Keratinocyte (primary cell): Measurements from ENCODE around the gene FNDC3B. TPM values are rescaled to one million over a fixed set of nuclear protein-coding genes. Genes with fewer than 3 reads are reported as not detected.

ENCODE experiments used
- DNase-seq: peaks from one replicate; pipeline ENCODE4 v3.0.0-alpha.2; 2011; ENCODE audit warnings: low read depth, missing footprints, low spot score
- FAIRE-seq: peaks from 2 replicates; lab custom pipeline; 2011; peaks lifted over from hg19 to GRCh38; lab: Jason Lieb, UNC
- H2AFZ ChIP-seq: 2 replicates; pipeline ENCODE4 v1.6.0; 2012; ENCODE audit warnings: low read length, control low read depth, inconsistent platforms; ENCODE audit not compliant: control insufficient read depth
- H3K27ac ChIP-seq: 2 replicates; pipeline ENCODE4 v1.5.1; 2011; ENCODE audit warnings: low read length; ENCODE audit not compliant: control insufficient read depth, insufficient read depth
- H3K27me3 ChIP-seq: 3 replicates; pipeline ENCODE4 v1.6.0; 2011; ENCODE audit warnings: low read length; ENCODE audit not compliant: control insufficient read depth, insufficient read depth; ENCODE audit errors: extremely low read depth
- H3K36me3 ChIP-seq, 2 experiments: 2 replicates in 1 of 2; 3 replicates in 1 of 2; pipeline ENCODE4 v1.5.1; 2011; ENCODE audit warnings: low read length in 2 of 2, mild to moderate bottlenecking in 1 of 2; ENCODE audit not compliant: control insufficient read depth in 2 of 2, insufficient read depth in 2 of 2; ENCODE audit errors: extremely low read depth in 1 of 2
- H3K4me1 ChIP-seq: 3 replicates; pipeline ENCODE4 v1.5.1; 2011; ENCODE audit warnings: low read length; ENCODE audit not compliant: control insufficient read depth, insufficient read depth; ENCODE audit errors: extremely low read depth
- H3K4me2 ChIP-seq: 3 replicates; pipeline ENCODE4 v1.6.0; 2011; ENCODE audit warnings: low read depth, low read length; ENCODE audit not compliant: control insufficient read depth, insufficient read depth; ENCODE audit errors: extremely low read depth
- H3K4me3 ChIP-seq, 3 experiments: fragments of 200-600 bp in 1 of 3; sonication (generic) in 1 of 3; 2 replicates in 2 of 3; 3 replicates in 1 of 3; pipeline ENCODE4 v1.5.1; 2011 to 2016; ENCODE audit warnings: low read length in 3 of 3, mild to moderate bottlenecking in 3 of 3, control low read depth in 2 of 3, inconsistent platforms in 1 of 3, low read depth in 1 of 3, mixed read lengths in 1 of 3, mixed run types in 1 of 3, moderate library complexity in 1 of 3; ENCODE audit not compliant: control insufficient read depth in 2 of 3, insufficient read depth in 2 of 3; ENCODE audit errors: extremely low read depth in 1 of 3
- H3K79me2 ChIP-seq: 2 replicates; pipeline ENCODE4 v1.6.0; 2012; ENCODE audit warnings: low read length; ENCODE audit not compliant: control insufficient read depth, insufficient read depth
- H3K9ac ChIP-seq: 3 replicates; pipeline ENCODE4 v1.6.0; 2011; ENCODE audit warnings: low read length; ENCODE audit not compliant: control insufficient read depth, insufficient read depth; ENCODE audit errors: extremely low read depth
- H3K9me1 ChIP-seq: 3 replicates; pipeline ENCODE4 v1.6.0; 2011; ENCODE audit warnings: low read length; ENCODE audit not compliant: control insufficient read depth, insufficient read depth; ENCODE audit errors: extremely low read depth
- H3K9me3 ChIP-seq: 2 replicates; pipeline ENCODE4 v1.5.1; 2012; ENCODE audit warnings: low read depth, low read length; ENCODE audit not compliant: control insufficient read depth
- H4K20me1 ChIP-seq: 3 replicates; pipeline ENCODE4 v1.6.0; 2011; ENCODE audit warnings: low read length; ENCODE audit not compliant: control insufficient read depth, insufficient read depth; ENCODE audit errors: extremely low read depth
- EZH2 ChIP-seq: IDR thresholded peaks from one replicate; pipeline ENCODE4 v1.6.1; 2012; ENCODE audit warnings: inconsistent platforms, mild to moderate bottlenecking, low read length, moderate library complexity
- dilution Hi-C: fragments of 300-500 bp; cut with MboI; formaldehyde crosslinking; loops from one replicate; pipeline ENCODE4 v1.7.0; 2020; ENCODE audit warnings: low sequenced_read_pairs; ENCODE audit not compliant: extremely low pct_ligation_motif_present
- polyA plus RNA-seq, 5 experiments: library from polyadenylated mRNA; depleted of rRNA in 3 of 5; stranded (reverse) in 3 of 5; stranded (forward) in 1 of 5; unstranded in 1 of 5; fragments of >200 nt; gene quantifications; 1 replicate in 1 of 5; 2 replicates in 3 of 5; 3 replicates in 1 of 5; pipeline versions ENCODE4 v1.2.1 to v1.2.3, GENCODE V29; 2011 to 2012; ENCODE audit warnings: missing spikeins in 2 of 5, low read depth in 1 of 5, low replicate concordance in 1 of 5
- TF ChIP-seq, protein P1 (sequence below), 3 experiments: IDR thresholded peaks in 1 of 3; conservative IDR thresholded peaks in 1 of 3; optimal IDR thresholded peaks in 1 of 3; 2 replicates in 2 of 3; 3 replicates in 1 of 3; pipeline versions ENCODE3 to v1.5.1; 2011; ENCODE audit warnings: low read length in 3 of 3, mild to moderate bottlenecking in 3 of 3, moderate library complexity in 2 of 3, control low read depth in 1 of 3, inconsistent platforms in 1 of 3; ENCODE audit not compliant: insufficient read depth in 2 of 3; ENCODE audit errors: extremely low read depth in 1 of 3

Gene FNDC3B
- polyA plus RNA-seq, 1 donor (not counting 4 experiments of a cell fraction or from before 2014, with no cell fraction given): 31.4 TPM

DNA sequence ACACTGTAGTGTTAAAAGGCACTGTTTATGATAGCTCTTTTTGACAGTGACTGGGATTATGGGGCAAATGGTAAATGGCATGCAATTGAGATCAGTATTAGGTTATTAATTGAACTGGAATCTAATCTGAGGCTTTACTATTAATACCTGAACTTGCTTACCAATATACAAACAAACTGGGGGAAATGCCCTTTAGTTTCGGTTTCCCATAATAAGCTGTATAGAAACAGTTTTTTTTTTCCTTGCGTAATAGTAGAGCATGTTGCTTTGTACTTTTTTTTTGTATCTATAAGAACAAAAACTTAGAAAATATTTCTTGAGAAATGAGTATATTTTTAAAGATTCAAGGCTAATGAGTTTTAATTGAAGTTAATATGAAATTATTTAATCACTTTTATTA, 95.0 kb downstream of the FNDC3B start:
- Histone ChIP-seq H3K79me2 (peaks cover 59% of the 10 kb centered on the region), H3K4me3 (no peak overlapping the region), H2AFZ (no peak overlapping the region), H3K9ac (no peak overlapping the region), H3K9me3 (no peaks in the 10 kb centered on the region), H3K27me3 (no peaks in the 10 kb centered on the region), H3K4me1 (peaks cover 50% of the 10 kb centered on the region), H3K9me1 (peaks cover 11% of the 10 kb centered on the region), H4K20me1 (peaks cover 4% of the 10 kb centered on the region), H3K36me3 (peaks cover 0 to 7% of the 10 kb centered on the region in 2 experiments), H3K27ac (no peak overlapping the region), H3K4me2 (no peak overlapping the region)
- TF ChIP-seq, protein P1, sequence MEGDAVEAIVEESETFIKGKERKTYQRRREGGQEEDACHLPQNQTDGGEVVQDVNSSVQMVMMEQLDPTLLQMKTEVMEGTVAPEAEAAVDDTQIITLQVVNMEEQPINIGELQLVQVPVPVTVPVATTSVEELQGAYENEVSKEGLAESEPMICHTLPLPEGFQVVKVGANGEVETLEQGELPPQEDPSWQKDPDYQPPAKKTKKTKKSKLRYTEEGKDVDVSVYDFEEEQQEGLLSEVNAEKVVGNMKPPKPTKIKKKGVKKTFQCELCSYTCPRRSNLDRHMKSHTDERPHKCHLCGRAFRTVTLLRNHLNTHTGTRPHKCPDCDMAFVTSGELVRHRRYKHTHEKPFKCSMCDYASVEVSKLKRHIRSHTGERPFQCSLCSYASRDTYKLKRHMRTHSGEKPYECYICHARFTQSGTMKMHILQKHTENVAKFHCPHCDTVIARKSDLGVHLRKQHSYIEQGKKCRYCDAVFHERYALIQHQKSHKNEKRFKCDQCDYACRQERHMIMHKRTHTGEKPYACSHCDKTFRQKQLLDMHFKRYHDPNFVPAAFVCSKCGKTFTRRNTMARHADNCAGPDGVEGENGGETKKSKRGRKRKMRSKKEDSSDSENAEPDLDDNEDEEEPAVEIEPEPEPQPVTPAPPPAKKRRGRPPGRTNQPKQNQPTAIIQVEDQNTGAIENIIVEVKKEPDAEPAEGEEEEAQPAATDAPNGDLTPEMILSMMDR (optimal IDR thresholded peaks at IDR 0.05 in 1 of 3, IDR thresholded peaks at IDR 0.05 in 1 of 3, conservative IDR thresholded peaks at IDR 0.05 in 1 of 3; ENCODE audit: extremely low read depth in 1 of 3, insufficient read depth in 2 of 3, low read length in 3 of 3): no peak
- FAIRE-seq (no peak), DNase-seq (no peak)
- dilution Hi-C loops: no loop called here

DNA sequence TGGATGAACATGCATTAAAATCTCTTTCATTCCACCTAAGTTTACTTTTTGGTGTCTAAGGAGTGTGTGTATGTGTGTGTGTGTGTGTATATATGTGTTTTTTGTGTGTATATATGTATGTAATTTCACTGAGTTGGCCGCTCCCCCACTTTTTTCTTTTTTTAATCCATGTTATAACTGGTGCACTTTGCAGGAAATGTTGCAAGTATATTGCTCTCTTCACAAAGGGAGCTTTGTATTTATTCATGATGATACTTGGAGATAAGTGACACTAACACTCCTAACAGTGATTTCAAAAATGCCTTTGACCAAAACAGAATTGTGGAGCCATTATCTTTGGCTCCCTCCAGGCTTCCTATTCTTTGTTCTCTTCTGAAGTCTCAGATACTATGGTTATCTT, 95.8 kb downstream of the FNDC3B start:
- TF ChIP-seq, protein P1 (optimal IDR thresholded peaks at IDR 0.05 in 1 of 3, IDR thresholded peaks at IDR 0.05 in 1 of 3, conservative IDR thresholded peaks at IDR 0.05 in 1 of 3; ENCODE audit: extremely low read depth in 1 of 3, insufficient read depth in 2 of 3, low read length in 3 of 3): no peak
- no peak for TF ChIP-seq EZH2
- FAIRE-seq (no peak), DNase-seq (no peak)
- Histone ChIP-seq H3K4me2 (no peak overlapping the region), H3K27ac (peak overlapping the region; percentile 21), H3K4me3 (no peak overlapping the region), H3K4me1 (peaks cover 52% of the 10 kb centered on the region), H3K9me3 (no peaks in the 10 kb centered on the region), H3K27me3 (no peaks in the 10 kb centered on the region), H3K9me1 (peaks cover 9% of the 10 kb centered on the region), H4K20me1 (peaks cover 4% of the 10 kb centered on the region), H3K36me3 (peaks cover 0 to 7% of the 10 kb centered on the region in 2 experiments), H3K79me2 (peaks cover 63% of the 10 kb centered on the region), H3K9ac (no peak overlapping the region), H2AFZ (no peak overlapping the region)
- dilution Hi-C loops: no loop called here
